Left ventricle myocardium superior (tissue), 1 donor: Measurements from ENCODE around the gene OR1J1. TPM values are rescaled to one million over a fixed set of nuclear protein-coding genes. Genes with fewer than 3 reads are reported as not detected.

Experiments used
- ATAC-seq: fragments of 200-7000 bp; cut with Tn5 transposase; one replicate; pipeline ENCODE4 v1.9.1; 2020; ENCODE audit warnings: mild to moderate bottlenecking, moderate library complexity
- DNase-seq: peaks from one replicate; pipeline ENCODE4 v3.0.0-alpha.2; 2020
- intact Hi-C: fragments of 100-400 bp; cut with micrococcal nuclease; formaldehyde crosslinking; loops from one replicate; pipeline ENCODE4 v1.11.0; 2022
- total RNA-seq: library from RNA; stranded (reverse); fragmentation: NEBNext Ultra II Directional; extraction: Animal tissue kit (Norgen Biotek cat#: 25700); gene quantifications from one replicate; pipeline ENCODE4 v1.2.1, GENCODE V29; 2021
- donor health status: DM: no; HTN: yes; CAD: no; lungs with severe emphysema.

The OR1J1 gene
- total RNA-seq, 1 donor from 2014 or later: not detected

GRCh38 chr9:122453677-122454135 lies 24.0 kb downstream of the OR1J1 start:
- DNase-seq: no peak
- ATAC-seq: no peak
- intact Hi-C loops: loop anchor here (5.0 kb wide), 1 partner anchor 326 kb away; no protein-coding TSS in a partner anchor

DNA sequence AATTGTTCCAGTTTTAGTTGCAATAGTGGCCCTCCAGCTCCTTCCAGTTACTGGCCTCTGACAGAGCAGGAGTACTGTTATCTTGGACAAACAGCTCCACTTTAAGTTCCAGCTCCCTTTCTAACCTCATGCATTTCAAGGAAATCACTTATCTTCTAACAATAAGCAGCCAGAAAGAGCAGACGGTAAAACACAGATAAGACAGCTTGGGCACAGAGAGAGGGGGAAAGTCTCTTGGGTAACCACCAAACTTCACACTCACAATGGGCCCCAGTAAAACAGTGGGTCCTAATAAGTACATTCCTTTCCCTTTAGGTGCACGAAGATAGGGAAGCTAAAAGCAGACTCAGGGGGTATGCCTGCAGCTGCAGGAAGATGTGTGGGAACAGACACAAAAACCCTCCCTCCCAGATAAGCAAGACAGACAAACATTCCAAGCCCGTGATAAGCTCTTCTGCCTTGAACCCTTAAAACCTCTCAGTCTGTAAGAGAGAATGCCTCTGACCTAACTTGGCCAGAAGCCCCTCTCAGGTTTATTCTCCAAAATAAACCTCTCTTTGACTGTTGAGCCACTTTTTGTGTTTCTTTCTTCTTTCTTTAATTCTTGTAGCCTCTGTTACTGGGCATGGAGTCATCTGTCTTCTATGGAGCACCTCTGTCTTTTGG lies 30.8 kb downstream of the OR1J1 start:
- no peak for ATAC-seq
- intact Hi-C loops: no loop called here

GRCh38 chr9:122445155-122445749 lies 32.5 kb downstream of the OR1J1 start:
- ATAC-seq: no peak
- intact Hi-C loops: no loop called here
- DNase-seq: no peak

More for the DNA sequence above, 30.8 kb downstream of the OR1J1 start:
- DNase-seq: no peak

GRCh38 chr9:122444041-122444733 lies 33.5 kb downstream of the OR1J1 start:
- intact Hi-C loops: no loop called here
- DNase-seq (no peak), ATAC-seq (peak; percentile 66)

DNA sequence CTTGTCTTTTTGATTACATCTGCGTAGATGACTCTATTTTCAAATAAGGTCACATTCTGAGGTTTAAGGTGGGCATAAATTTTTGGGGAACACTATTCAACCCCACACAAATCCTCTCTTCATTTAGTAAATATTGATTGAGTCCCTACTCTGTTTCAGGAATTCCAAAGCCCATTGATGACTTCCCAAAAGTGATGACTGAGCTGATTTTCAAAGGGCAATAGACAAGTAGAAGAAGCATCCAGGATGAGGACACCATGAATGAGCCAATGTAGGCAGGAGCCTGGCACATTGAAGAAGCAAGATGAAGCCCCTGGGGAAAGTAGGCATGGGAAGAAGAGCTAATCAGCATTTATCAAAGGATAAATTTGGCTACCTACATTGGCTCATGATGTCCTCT lies 35.2 kb downstream of the OR1J1 start:
- intact Hi-C loops: no loop called here
- ATAC-seq (no peak), DNase-seq (no peak)

Other genes with a start within 250 kb of the OR1J1 start
- gene LHX6, start 249.0 kb downstream of the OR1J1 start, total RNA-seq: 8.0 TPM
- 41.8 TPM for gene RBM18, start 213.1 kb downstream of the OR1J1 start, total RNA-seq
- 41.3 TPM for gene MRRF, start 213.0 kb downstream of the OR1J1 start, total RNA-seq
- 3.4 TPM for gene PTGS1, start 106.9 kb downstream of the OR1J1 start, total RNA-seq
- not detected for gene OR1J2, start 32.9 kb upstream of the OR1J1 start, total RNA-seq
- not detected for gene OR1J4, start 41.2 kb upstream of the OR1J1 start, total RNA-seq
- not detected for gene OR1N1, start 49.4 kb upstream of the OR1J1 start, total RNA-seq
- gene OR1N2, start 75.2 kb upstream of the OR1J1 start, total RNA-seq: not detected
- gene OR1L8, start 105.5 kb upstream of the OR1J1 start, total RNA-seq: not detected
- not detected for gene OR1Q1, start 136.8 kb upstream of the OR1J1 start, total RNA-seq
- not detected for gene OR1B1, start 179.7 kb upstream of the OR1J1 start, total RNA-seq
- not detected for gene OR1L1, start 183.8 kb upstream of the OR1J1 start, total RNA-seq
- gene OR1L3, start 197.2 kb upstream of the OR1J1 start, total RNA-seq: not detected
- gene OR1L4, start 246.1 kb upstream of the OR1J1 start, total RNA-seq: not detected